ENCODE data around the gene SLC24A1.

- no peak for TF ChIP-seq CTCF (IDR thresholded peaks at IDR 0.05)
- TF ChIP-seq POLR2AphosphoS5 (IDR thresholded peaks at IDR 0.05; ENCODE audit: low read depth, low read length): no peak
Observed at GRCh38 chr15:65576664-65577063, 45.1 kb upstream of the SLC24A1 start.

Data from Panc1 (cell line).